Measurements from ENCODE around the gene LTO1. TPM values are rescaled to one million over a fixed set of nuclear protein-coding genes. Genes with fewer than 3 reads are reported as not detected.

Gene LTO1
- total RNA-seq, 1 donor from 2014 or later: 20.0 TPM

DNA sequence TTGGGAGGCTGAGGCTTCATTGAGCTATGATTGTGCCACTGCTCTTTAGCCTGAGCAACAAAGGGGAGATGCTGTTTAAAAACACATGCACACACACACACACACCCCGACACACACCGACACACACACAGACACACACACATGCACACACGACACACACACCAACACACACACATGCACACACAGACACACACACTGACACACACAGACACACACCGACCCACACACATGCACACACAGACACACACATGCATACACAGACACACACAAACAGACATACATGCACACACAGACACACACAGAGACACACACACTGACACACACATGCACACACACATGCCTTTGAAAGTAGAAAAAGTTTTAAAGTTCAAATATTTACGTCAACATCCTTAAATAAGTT, 5.5 kb upstream of the LTO1 start:
- no peaks in the 10 kb centered on the region for H3K79me2 ChIP-seq (ENCODE audit: insufficient read depth, low read length)
- no peak for DNase-seq (ENCODE audit: low read depth)
- H4K20me1 ChIP-seq (ENCODE audit: insufficient read depth, low read length): no peaks in the 10 kb centered on the region
- H3K4me2 ChIP-seq (ENCODE audit: low read length): no peak overlapping the region
- Mint-ChIP-seq H3K4me1 (ENCODE audit: low read depth, unreplicated experiment) (no peaks in the 10 kb centered on the region), H3K9me3 (ENCODE audit: unreplicated experiment) (peaks cover 1% of the 10 kb centered on the region), H3K36me3 (ENCODE audit: low read depth, unreplicated experiment) (no peaks in the 10 kb centered on the region), H3K27ac (ENCODE audit: unreplicated experiment) (no peak overlapping the region), H3K27me3 (ENCODE audit: low read depth, unreplicated experiment) (peaks cover 2% of the 10 kb centered on the region), H3K4me3 (ENCODE audit: unreplicated experiment) (no peak overlapping the region)
- H3K36me3 ChIP-seq (ENCODE audit: insufficient read depth, low read length): no peaks in the 10 kb centered on the region
- TF ChIP-seq EZH2 (IDR thresholded peaks at IDR 0.05; ENCODE audit: insufficient read depth, low read length): no peak
- TF ChIP-seq, protein P1, sequence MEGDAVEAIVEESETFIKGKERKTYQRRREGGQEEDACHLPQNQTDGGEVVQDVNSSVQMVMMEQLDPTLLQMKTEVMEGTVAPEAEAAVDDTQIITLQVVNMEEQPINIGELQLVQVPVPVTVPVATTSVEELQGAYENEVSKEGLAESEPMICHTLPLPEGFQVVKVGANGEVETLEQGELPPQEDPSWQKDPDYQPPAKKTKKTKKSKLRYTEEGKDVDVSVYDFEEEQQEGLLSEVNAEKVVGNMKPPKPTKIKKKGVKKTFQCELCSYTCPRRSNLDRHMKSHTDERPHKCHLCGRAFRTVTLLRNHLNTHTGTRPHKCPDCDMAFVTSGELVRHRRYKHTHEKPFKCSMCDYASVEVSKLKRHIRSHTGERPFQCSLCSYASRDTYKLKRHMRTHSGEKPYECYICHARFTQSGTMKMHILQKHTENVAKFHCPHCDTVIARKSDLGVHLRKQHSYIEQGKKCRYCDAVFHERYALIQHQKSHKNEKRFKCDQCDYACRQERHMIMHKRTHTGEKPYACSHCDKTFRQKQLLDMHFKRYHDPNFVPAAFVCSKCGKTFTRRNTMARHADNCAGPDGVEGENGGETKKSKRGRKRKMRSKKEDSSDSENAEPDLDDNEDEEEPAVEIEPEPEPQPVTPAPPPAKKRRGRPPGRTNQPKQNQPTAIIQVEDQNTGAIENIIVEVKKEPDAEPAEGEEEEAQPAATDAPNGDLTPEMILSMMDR (IDR thresholded peaks at IDR 0.05; ENCODE audit: insufficient read depth, low read depth, low read length): no peak
- no peak overlapping the region for H2AFZ ChIP-seq (ENCODE audit: low read depth, low read length)
- no peak overlapping the region for H3K27ac ChIP-seq (ENCODE audit: low read depth, low read length)
- H3K27me3 ChIP-seq (ENCODE audit: insufficient read depth, low read length): no peaks in the 10 kb centered on the region
- H3K4me1 ChIP-seq (ENCODE audit: insufficient read depth, low read length): no peaks in the 10 kb centered on the region
- no peaks in the 10 kb centered on the region for H3K9me3 ChIP-seq (ENCODE audit: insufficient read depth, low read depth, low read length)
- no peak overlapping the region for H3K9ac ChIP-seq (ENCODE audit: low read length)
- FAIRE-seq: no peak
- H3K4me3 ChIP-seq (ENCODE audit: insufficient read depth, low read depth, low read length): no peak overlapping the region

DNA sequence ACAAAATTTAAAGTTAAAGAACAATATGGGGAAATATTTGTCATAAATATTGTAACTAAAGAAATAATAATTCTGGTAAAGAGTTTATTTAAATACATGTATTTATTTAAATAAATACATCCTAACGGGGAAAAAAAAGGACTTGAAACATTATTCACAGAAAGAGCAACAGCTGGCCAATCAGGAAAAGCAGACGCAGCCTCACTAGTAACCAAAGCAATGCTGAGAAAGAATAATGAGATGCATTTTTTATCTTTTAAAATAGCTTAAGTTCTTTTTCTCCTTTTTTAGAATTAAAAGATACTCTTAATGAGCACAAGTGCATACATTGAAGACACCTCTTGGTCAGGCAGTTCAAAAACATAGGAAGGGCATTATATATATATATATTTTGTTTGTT, 2.6 kb upstream of the LTO1 start:
- Histone ChIP-seq H3K4me2 (ENCODE audit: low read length) (no peak overlapping the region), H3K9ac (ENCODE audit: low read length) (no peak overlapping the region), H3K27me3 (ENCODE audit: insufficient read depth, low read length) (no peaks in the 10 kb centered on the region), H3K4me3 (ENCODE audit: insufficient read depth, low read depth, low read length) (no peak overlapping the region), H3K9me3 (ENCODE audit: insufficient read depth, low read depth, low read length) (no peaks in the 10 kb centered on the region), H4K20me1 (ENCODE audit: insufficient read depth, low read length) (peaks cover 16% of the 10 kb centered on the region), H3K27ac (ENCODE audit: low read depth, low read length) (no peak overlapping the region), H3K79me2 (ENCODE audit: insufficient read depth, low read length) (peaks cover 23% of the 10 kb centered on the region), H3K36me3 (ENCODE audit: insufficient read depth, low read length) (no peaks in the 10 kb centered on the region), H3K4me1 (ENCODE audit: insufficient read depth, low read length) (peaks cover 6% of the 10 kb centered on the region), H2AFZ (ENCODE audit: low read depth, low read length) (no peak overlapping the region)
- TF ChIP-seq EZH2 (IDR thresholded peaks at IDR 0.05; ENCODE audit: insufficient read depth, low read length): no peak
- TF ChIP-seq, protein P1 (IDR thresholded peaks at IDR 0.05; ENCODE audit: insufficient read depth, low read depth, low read length): no peak
- Mint-ChIP-seq H3K9me3 (ENCODE audit: unreplicated experiment) (peaks cover 1% of the 10 kb centered on the region), H3K4me1 (ENCODE audit: low read depth, unreplicated experiment) (peaks cover 10% of the 10 kb centered on the region), H3K4me3 (ENCODE audit: unreplicated experiment) (no peak overlapping the region), H3K27ac (ENCODE audit: unreplicated experiment) (no peak overlapping the region), H3K36me3 (ENCODE audit: low read depth, unreplicated experiment) (no peaks in the 10 kb centered on the region), H3K27me3 (ENCODE audit: low read depth, unreplicated experiment) (no peaks in the 10 kb centered on the region)
- no peak for FAIRE-seq
- DNase-seq (ENCODE audit: low read depth): no peak

DNA sequence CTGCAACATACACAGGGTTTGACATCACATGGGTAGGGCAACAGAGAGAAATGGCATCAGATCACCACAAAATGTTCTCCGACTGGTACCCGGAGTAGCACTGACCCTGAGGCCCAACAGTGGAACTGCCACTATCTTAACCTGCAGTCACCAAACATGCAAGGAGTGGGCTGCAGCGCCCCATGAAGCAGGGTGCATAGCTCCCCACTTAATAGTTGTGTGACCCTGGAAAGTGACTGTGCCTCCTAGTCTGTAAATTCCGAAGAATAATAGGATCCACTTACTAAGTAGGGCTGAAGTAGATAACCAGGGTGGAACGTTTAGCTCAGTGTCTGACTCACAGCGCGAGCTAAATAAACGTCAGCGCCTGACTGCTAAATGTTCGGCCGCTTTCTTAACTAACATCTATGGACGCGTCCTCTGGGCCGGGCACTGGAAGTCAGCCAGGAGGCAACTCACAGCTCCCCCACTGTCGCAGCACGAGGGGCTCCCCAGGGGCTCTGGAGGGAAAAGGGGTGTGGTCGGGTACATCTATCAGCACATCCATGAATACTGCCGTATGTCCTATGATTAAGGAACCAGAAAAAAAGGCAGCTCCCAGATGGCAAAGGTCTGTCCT, 777 bp downstream of the LTO1 start:
- H3K4me1 Mint-ChIP-seq (ENCODE audit: low read depth, unreplicated experiment): peaks cover 13% of the 10 kb centered on the region
- H3K4me1 ChIP-seq (ENCODE audit: insufficient read depth, low read length): peaks cover 14% of the 10 kb centered on the region
- H3K4me3 Mint-ChIP-seq (ENCODE audit: unreplicated experiment): peak overlapping the region; percentile 93
- no peaks in the 10 kb centered on the region for H3K9me3 Mint-ChIP-seq (ENCODE audit: unreplicated experiment)
- peak overlapping the region; percentile 97 for H3K27ac ChIP-seq (ENCODE audit: low read depth, low read length)
- no peaks in the 10 kb centered on the region for H3K27me3 Mint-ChIP-seq (ENCODE audit: low read depth, unreplicated experiment)
- H3K27me3 ChIP-seq (ENCODE audit: insufficient read depth, low read length): no peaks in the 10 kb centered on the region
- no peaks in the 10 kb centered on the region for H3K9me3 ChIP-seq (ENCODE audit: insufficient read depth, low read depth, low read length)
- peaks cover 34% of the 10 kb centered on the region for H3K79me2 ChIP-seq (ENCODE audit: insufficient read depth, low read length)
- peak overlapping the region; percentile 86 for H3K27ac Mint-ChIP-seq (ENCODE audit: unreplicated experiment)
- H3K36me3 Mint-ChIP-seq (ENCODE audit: low read depth, unreplicated experiment): peaks cover 7% of the 10 kb centered on the region
- peak overlapping the region; percentile 70 for H2AFZ ChIP-seq (ENCODE audit: low read depth, low read length)
- peak overlapping the region; percentile 86 for H3K4me3 ChIP-seq (ENCODE audit: insufficient read depth, low read depth, low read length)
- TF ChIP-seq, protein P1 (IDR thresholded peaks at IDR 0.05; ENCODE audit: insufficient read depth, low read depth, low read length): no peak
- TF ChIP-seq EZH2 (IDR thresholded peaks at IDR 0.05; ENCODE audit: insufficient read depth, low read length): no peak
- no peak for FAIRE-seq
- peak overlapping the region; percentile 97 for H3K9ac ChIP-seq (ENCODE audit: low read length)
- peak; percentile 86 for DNase-seq (ENCODE audit: low read depth)
- H4K20me1 ChIP-seq (ENCODE audit: insufficient read depth, low read length): peaks cover 36% of the 10 kb centered on the region
- H3K4me2 ChIP-seq (ENCODE audit: low read length): peak overlapping the region; percentile 93
- H3K36me3 ChIP-seq (ENCODE audit: insufficient read depth, low read length): peaks cover 15% of the 10 kb centered on the region
